OCI-LY7 (cell line): ENCODE data around the gene CAPN9.

Experiments
- EZH2phosphoT487 ChIP-seq: fragments of 200-600 bp; sonication (generic); IDR thresholded peaks from 2 replicates; pipeline ENCODE4 v1.6.1; 2018; ENCODE audit warnings: low read depth, borderline replicate concordance, mild to moderate bottlenecking, mixed run types, antibody characterized with exemption, low read length, moderate library complexity, mixed read lengths
- TF ChIP-seq, protein P1 (sequence below): fragments of 200-600 bp; sonication (generic); conservative IDR thresholded peaks from 2 replicates; pipeline ENCODE4 v1.5.1; 2014; ENCODE audit warnings: mild to moderate bottlenecking, antibody characterized with exemption, low read length, moderate library complexity, mixed read lengths

DNA sequence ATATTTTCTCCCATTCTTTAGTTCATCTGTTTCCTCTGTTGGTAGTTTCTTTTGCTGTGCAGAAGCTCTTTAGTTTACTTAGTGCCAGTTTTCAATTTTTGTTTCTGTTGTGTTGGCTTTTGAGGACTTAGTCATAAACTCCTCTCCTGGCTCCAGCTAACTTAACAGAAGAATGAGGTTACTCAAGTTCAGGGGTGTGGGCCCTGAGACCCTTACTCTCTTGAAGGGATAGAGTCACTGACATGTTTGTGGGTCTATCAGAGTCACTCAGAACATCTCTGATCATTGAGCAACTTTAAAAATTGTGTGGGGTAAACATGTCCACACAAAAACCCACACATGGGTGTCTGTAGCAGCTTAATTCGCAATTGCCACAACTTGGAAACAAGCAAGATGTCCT, 47.5 kb upstream of the CAPN9 start:
- TF ChIP-seq, protein P1, sequence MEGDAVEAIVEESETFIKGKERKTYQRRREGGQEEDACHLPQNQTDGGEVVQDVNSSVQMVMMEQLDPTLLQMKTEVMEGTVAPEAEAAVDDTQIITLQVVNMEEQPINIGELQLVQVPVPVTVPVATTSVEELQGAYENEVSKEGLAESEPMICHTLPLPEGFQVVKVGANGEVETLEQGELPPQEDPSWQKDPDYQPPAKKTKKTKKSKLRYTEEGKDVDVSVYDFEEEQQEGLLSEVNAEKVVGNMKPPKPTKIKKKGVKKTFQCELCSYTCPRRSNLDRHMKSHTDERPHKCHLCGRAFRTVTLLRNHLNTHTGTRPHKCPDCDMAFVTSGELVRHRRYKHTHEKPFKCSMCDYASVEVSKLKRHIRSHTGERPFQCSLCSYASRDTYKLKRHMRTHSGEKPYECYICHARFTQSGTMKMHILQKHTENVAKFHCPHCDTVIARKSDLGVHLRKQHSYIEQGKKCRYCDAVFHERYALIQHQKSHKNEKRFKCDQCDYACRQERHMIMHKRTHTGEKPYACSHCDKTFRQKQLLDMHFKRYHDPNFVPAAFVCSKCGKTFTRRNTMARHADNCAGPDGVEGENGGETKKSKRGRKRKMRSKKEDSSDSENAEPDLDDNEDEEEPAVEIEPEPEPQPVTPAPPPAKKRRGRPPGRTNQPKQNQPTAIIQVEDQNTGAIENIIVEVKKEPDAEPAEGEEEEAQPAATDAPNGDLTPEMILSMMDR: no peak
- no peak for TF ChIP-seq EZH2phosphoT487
